Neural progenitor cell (in vitro differentiated cells): ENCODE results near the gene RMP24.

ENCODE experiments used
- DNase-seq: peaks from one replicate; pipeline ENCODE4 v3.0.0-alpha.2; 2016; ENCODE audit warnings: low spot score
- H2AFZ ChIP-seq: fragments of 200-600 bp; sonication (generic); replicated peaks from 2 replicates; pipeline ENCODE4 v1.6.1; 2016; ENCODE audit warnings: antibody characterized with exemption
- H3F3A ChIP-seq: fragments of 200-600 bp; sonication (generic); 2 replicates; pipeline ENCODE4 v1.6.1; 2016; ENCODE audit warnings: antibody characterized with exemption, low read depth
- H3K27ac ChIP-seq: fragments of 200-600 bp; sonication (generic); 2 replicates; pipeline ENCODE4 v1.5.1; 2016; ENCODE audit warnings: mild to moderate bottlenecking
- H3K27me3 ChIP-seq: fragments of 200-600 bp; sonication (generic); 2 replicates; pipeline ENCODE4 v1.6.1; 2016; ENCODE audit warnings: mild to moderate bottlenecking, moderate library complexity
- H3K36me3 ChIP-seq: fragments of 200-600 bp; sonication (generic); 2 replicates; pipeline ENCODE4 v1.5.1; 2016
- H3K4me1 ChIP-seq: fragments of 200-600 bp; sonication (generic); 2 replicates; pipeline ENCODE4 v1.6.1; 2016; ENCODE audit warnings: mixed run types
- H3K4me2 ChIP-seq: fragments of 200-600 bp; sonication (generic); 2 replicates; pipeline ENCODE4 v1.6.1; 2016
- H3K4me3 ChIP-seq: fragments of 200-600 bp; sonication (generic); 2 replicates; pipeline ENCODE4 v1.5.1; 2016
- H3K79me2 ChIP-seq: fragments of 200-600 bp; sonication (generic); 2 replicates; pipeline ENCODE4 v1.6.1; 2016; ENCODE audit warnings: low read depth
- H3K9ac ChIP-seq: fragments of 200-600 bp; sonication (generic); 2 replicates; pipeline ENCODE4 v1.6.1; 2016
- H3K9me3 ChIP-seq: fragments of 200-600 bp; sonication (generic); 2 replicates; pipeline ENCODE4 v1.5.1; 2016; ENCODE audit warnings: low read depth
- H4K20me1 ChIP-seq: fragments of 200-600 bp; sonication (generic); 2 replicates; pipeline ENCODE4 v1.6.1; 2016; ENCODE audit warnings: low read depth
- H3K27ac Mint-ChIP-seq: 3 replicates; pipeline ENCODE4 v1.8.0; 2021; ENCODE audit warnings: mixed read lengths
- H3K27me3 Mint-ChIP-seq: 2 replicates; pipeline ENCODE4 v1.8.0; 2022; ENCODE audit warnings: low read depth, mild to moderate bottlenecking, inconsistent platforms, moderate library complexity, mixed read lengths; ENCODE audit not compliant: insufficient read depth
- H3K36me3 Mint-ChIP-seq: 3 replicates; pipeline ENCODE4 v1.8.0; 2021; ENCODE audit warnings: mixed read lengths
- H3K4me1 Mint-ChIP-seq: 3 replicates; pipeline ENCODE4 v1.8.0; 2021; ENCODE audit warnings: mixed read lengths
- H3K4me3 Mint-ChIP-seq: 3 replicates; pipeline ENCODE4 v1.8.0; 2021; ENCODE audit warnings: mild to moderate bottlenecking, moderate library complexity, mixed read lengths
- H3K9me3 Mint-ChIP-seq: 3 replicates; pipeline ENCODE4 v1.8.0; 2020; ENCODE audit warnings: mixed read lengths
- EZH2 ChIP-seq: fragments of 200-600 bp; sonication (generic); IDR thresholded peaks from 2 replicates; pipeline ENCODE4 v1.6.1; 2017; ENCODE audit warnings: antibody characterized with exemption, mild to moderate bottlenecking, moderate library complexity
- EZH2phosphoT487 ChIP-seq: fragments of 200-600 bp; sonication (generic); IDR thresholded peaks from 2 replicates; pipeline ENCODE4 v1.6.1; 2017; ENCODE audit warnings: antibody characterized with exemption
- TF ChIP-seq, protein P1 (sequence below): fragments of 200-600 bp; sonication (generic); IDR thresholded peaks from 2 replicates; pipeline ENCODE4 v1.5.1; 2017; ENCODE audit warnings: antibody characterized with exemption, mild to moderate bottlenecking

Gene RMP24

DNA sequence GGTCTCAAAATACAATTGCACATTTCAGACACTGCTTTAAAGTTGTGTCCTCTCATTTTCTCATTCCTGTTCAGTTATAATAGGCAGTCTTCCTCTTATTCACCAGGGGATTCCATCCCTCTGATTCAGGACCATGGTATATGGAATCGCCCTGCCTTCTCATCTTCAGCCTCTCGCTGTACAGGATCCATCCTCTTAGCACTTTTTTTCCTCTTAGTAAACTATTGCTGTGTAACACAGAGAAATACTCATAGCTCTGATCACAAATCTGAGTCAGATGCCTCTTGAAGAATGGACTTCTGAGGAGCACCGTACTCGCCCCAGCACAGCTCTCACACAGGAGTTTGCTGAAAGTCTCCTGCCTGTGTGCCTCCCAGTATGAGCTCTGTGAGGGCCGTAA, 11.3 kb downstream of the RMP24 start:
- no peak for DNase-seq
- Histone ChIP-seq H3K4me3 (no peak overlapping the region), H3K36me3 (peaks cover 7% of the 10 kb centered on the region), H3K4me1 (no peaks in the 10 kb centered on the region), H3K9ac (no peak overlapping the region), H4K20me1 (no peaks in the 10 kb centered on the region), H3K4me2 (no peak overlapping the region), H3K9me3 (no peaks in the 10 kb centered on the region), H2AFZ (no peak overlapping the region), H3K79me2 (no peaks in the 10 kb centered on the region), H3F3A (peaks cover 14% of the 10 kb centered on the region), H3K27me3 (no peaks in the 10 kb centered on the region), H3K27ac (no peak overlapping the region)
- Mint-ChIP-seq H3K27me3 (no peaks in the 10 kb centered on the region), H3K4me3 (no peak overlapping the region), H3K4me1 (no peaks in the 10 kb centered on the region), H3K9me3 (no peaks in the 10 kb centered on the region), H3K36me3 (peaks cover 20% of the 10 kb centered on the region), H3K27ac (no peak overlapping the region)
- TF ChIP-seq EZH2phosphoT487 (no peak), EZH2 (no peak)
- TF ChIP-seq, protein P1, sequence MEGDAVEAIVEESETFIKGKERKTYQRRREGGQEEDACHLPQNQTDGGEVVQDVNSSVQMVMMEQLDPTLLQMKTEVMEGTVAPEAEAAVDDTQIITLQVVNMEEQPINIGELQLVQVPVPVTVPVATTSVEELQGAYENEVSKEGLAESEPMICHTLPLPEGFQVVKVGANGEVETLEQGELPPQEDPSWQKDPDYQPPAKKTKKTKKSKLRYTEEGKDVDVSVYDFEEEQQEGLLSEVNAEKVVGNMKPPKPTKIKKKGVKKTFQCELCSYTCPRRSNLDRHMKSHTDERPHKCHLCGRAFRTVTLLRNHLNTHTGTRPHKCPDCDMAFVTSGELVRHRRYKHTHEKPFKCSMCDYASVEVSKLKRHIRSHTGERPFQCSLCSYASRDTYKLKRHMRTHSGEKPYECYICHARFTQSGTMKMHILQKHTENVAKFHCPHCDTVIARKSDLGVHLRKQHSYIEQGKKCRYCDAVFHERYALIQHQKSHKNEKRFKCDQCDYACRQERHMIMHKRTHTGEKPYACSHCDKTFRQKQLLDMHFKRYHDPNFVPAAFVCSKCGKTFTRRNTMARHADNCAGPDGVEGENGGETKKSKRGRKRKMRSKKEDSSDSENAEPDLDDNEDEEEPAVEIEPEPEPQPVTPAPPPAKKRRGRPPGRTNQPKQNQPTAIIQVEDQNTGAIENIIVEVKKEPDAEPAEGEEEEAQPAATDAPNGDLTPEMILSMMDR, result no peak

DNA sequence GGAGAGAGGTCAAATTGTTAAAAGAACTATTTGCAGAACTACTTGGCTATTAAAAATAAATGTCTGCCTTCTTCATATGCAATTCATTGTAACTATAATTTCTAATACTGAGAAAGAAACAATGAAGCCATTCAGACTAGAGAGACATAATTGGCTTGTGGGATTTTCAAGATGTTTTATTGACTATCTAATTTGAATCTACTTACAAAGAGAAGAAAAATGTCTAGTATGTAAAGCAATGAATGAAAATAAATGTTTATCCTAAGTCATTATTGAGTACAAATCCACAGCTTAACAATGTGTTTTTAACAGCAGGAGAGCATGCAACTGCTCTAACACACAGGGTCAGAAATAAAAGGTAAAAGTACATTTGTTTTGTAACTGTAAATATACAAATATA, 19.2 kb downstream of the RMP24 start:
- H3K9me3 Mint-ChIP-seq, result no peaks in the 10 kb centered on the region
- Histone ChIP-seq H2AFZ (no peak overlapping the region), H3K4me1 (no peaks in the 10 kb centered on the region), H3K36me3 (peaks cover 4% of the 10 kb centered on the region), H3K79me2 (no peaks in the 10 kb centered on the region), H3F3A (no peaks in the 10 kb centered on the region), H3K4me2 (no peak overlapping the region), H3K4me3 (no peak overlapping the region), H4K20me1 (no peaks in the 10 kb centered on the region), H3K9ac (no peak overlapping the region), H3K27me3 (no peaks in the 10 kb centered on the region), H3K27ac (no peak overlapping the region), H3K9me3 (no peaks in the 10 kb centered on the region)
- no peak overlapping the region for H3K27ac Mint-ChIP-seq
- DNase-seq, result no peak
- peaks cover 5% of the 10 kb centered on the region for H3K36me3 Mint-ChIP-seq
- H3K4me3 Mint-ChIP-seq, result no peak overlapping the region
- TF ChIP-seq, protein P1, result no peak
- TF ChIP-seq EZH2, result no peak
- TF ChIP-seq EZH2phosphoT487, result no peak
- H3K27me3 Mint-ChIP-seq, result no peaks in the 10 kb centered on the region
- H3K4me1 Mint-ChIP-seq, result no peaks in the 10 kb centered on the region

DNA sequence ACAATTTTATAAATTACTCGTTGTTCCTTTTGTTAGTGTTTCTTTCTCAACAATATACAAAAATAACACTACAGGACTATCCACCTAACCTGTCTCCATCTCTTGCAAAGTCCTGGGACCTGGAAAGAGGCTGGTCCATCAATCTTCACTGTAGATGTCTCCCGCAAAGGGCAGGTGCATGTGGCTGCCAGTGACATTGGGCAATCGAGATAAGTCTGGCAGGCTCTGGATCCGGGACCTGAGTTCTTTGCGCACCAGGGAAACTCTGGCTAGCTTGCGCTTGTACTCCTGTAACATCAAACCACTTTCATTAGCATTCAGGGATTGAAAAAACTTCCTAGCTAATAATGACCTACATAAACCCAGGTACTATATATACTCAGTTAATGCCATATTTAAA, 20.5 kb downstream of the RMP24 start:
- Mint-ChIP-seq H3K36me3 (no peaks in the 10 kb centered on the region), H3K27me3 (no peaks in the 10 kb centered on the region)

More for the DNA sequence above, 20.5 kb downstream of the RMP24 start:
- no peak overlapping the region for H3K27ac Mint-ChIP-seq
- Histone ChIP-seq H3F3A (no peaks in the 10 kb centered on the region), H3K79me2 (no peaks in the 10 kb centered on the region), H3K27me3 (no peaks in the 10 kb centered on the region), H3K9me3 (no peaks in the 10 kb centered on the region), H3K4me2 (no peak overlapping the region), H3K9ac (no peak overlapping the region), H3K4me1 (no peaks in the 10 kb centered on the region), H3K4me3 (no peak overlapping the region), H4K20me1 (no peaks in the 10 kb centered on the region), H3K36me3 (peaks cover 4% of the 10 kb centered on the region), H3K27ac (no peak overlapping the region), H2AFZ (no peak overlapping the region)
- no peak for DNase-seq
- TF ChIP-seq EZH2phosphoT487, result no peak
- TF ChIP-seq, protein P1, result no peak
- TF ChIP-seq EZH2, result no peak
- no peak overlapping the region for H3K4me3 Mint-ChIP-seq
- H3K4me1 Mint-ChIP-seq, result no peaks in the 10 kb centered on the region
- H3K9me3 Mint-ChIP-seq, result no peaks in the 10 kb centered on the region
